ENCODE results near the gene PANK4. TPM values are rescaled to one million over a fixed set of nuclear protein-coding genes. Genes with fewer than 3 reads are reported as not detected.
"Not testable (repeated sequence)": the region's sequence is repeated elsewhere in the genome, so short reads cannot be mapped to it uniquely, and the experiment has no call there.

The PANK4 gene
- total RNA-seq, 4 donors from 2014 or later = 29.3 to 39.9 (median 38.0) TPM

GRCh38 chr1:2570332-2570731, 43.9 kb upstream of the PANK4 start:
- no peaks in the 10 kb centered on the region for H3K27me3 ChIP-seq
- H3K36me3 ChIP-seq = no peaks in the 10 kb centered on the region
- intact Hi-C loops (cut with DNase I) = no loop called here
- H3K27ac ChIP-seq = no peak overlapping the region
- H3K4me1 ChIP-seq = peaks cover 0 to 4% of the 10 kb centered on the region in 2 donors
- no peak for TF ChIP-seq POLR2A (IDR thresholded peaks at IDR 0.05)
- no peak for TF ChIP-seq CTCF (IDR thresholded peaks at IDR 0.05)
- no peak overlapping the region for H3K4me3 ChIP-seq (replicated peaks in 1 of 3)
- no peak for DNase-seq
- 82 to 94% methylated on average over 17 of the region's 17 CpGs for WGBS, 2 donors
- H3K9me3 ChIP-seq = no peaks in the 10 kb centered on the region

GRCh38 chr1:2569703-2570102, 43.3 kb upstream of the PANK4 start:
- H3K4me1 ChIP-seq; H3K27ac ChIP-seq; H3K9me3 ChIP-seq; H3K4me3 ChIP-seq (replicated peaks in 1 of 3); H3K27me3 ChIP-seq; DNase-seq; intact Hi-C loops (cut with DNase I); H3K36me3 ChIP-seq: not testable (repeated sequence)
- 85 to 89% methylated on average over 11 to 13 of the region's 13 CpGs for WGBS, 2 donors

- peak; percentile 48 to 57 for DNase-seq
- H3K36me3 ChIP-seq = no peaks in the 10 kb centered on the region
These were observed 42.7 kb upstream of the PANK4 start for GRCh38 chr1:2569060-2569459.

GRCh38 chr1:2568187-2568816, 41.9 kb upstream of the PANK4 start:
- H3K36me3 ChIP-seq; DNase-seq; H3K4me1 ChIP-seq; intact Hi-C loops (cut with DNase I); H3K27ac ChIP-seq; H3K9me3 ChIP-seq; H3K4me3 ChIP-seq (replicated peaks in 1 of 3); H3K27me3 ChIP-seq: not testable (repeated sequence)
- WGBS, 2 donors = 56 to 100% methylated on average over 1 to 3 of the region's 17 CpGs

More at GRCh38 chr1:2569060-2569459, 42.7 kb upstream of the PANK4 start:
- Histone ChIP-seq H3K27me3 (no peaks in the 10 kb centered on the region), H3K4me1 (peaks cover 0 to 4% of the 10 kb centered on the region in 2 donors), H3K4me3 (replicated peaks in 1 of 3) (no peak overlapping the region), H3K9me3 (no peaks in the 10 kb centered on the region), H3K27ac (no peak overlapping the region)
- intact Hi-C loops (cut with DNase I) = no loop called here
- 45 to 46% methylated on average over 14 to 17 of the region's 17 CpGs for WGBS, 2 donors
- TF ChIP-seq POLR2A (IDR thresholded peaks at IDR 0.05) = no peak
- TF ChIP-seq CTCF (IDR thresholded peaks at IDR 0.05) = no peak

GRCh38 chr1:2567083-2567679, 40.8 kb upstream of the PANK4 start:
- intact Hi-C loops (cut with DNase I) = no loop called here
- WGBS, 2 donors = 90 to 95% methylated on average over 8 to 9 of the region's 16 CpGs
- Histone ChIP-seq H3K36me3 (no peaks in the 10 kb centered on the region), H3K4me1 (peaks cover 0 to 4% of the 10 kb centered on the region in 2 donors), H3K27me3 (no peaks in the 10 kb centered on the region), H3K9me3 (no peaks in the 10 kb centered on the region), H3K27ac (no peak overlapping the region), H3K4me3 (replicated peaks in 1 of 3) (no peak overlapping the region)
- TF ChIP-seq POLR2A (IDR thresholded peaks at IDR 0.05) (no peak), CTCF (IDR thresholded peaks at IDR 0.05) (no peak)
- no peak for DNase-seq

Measured in thyroid gland (tissue), 4 donors.